ENCODE data around the gene APOC3.

DNA sequence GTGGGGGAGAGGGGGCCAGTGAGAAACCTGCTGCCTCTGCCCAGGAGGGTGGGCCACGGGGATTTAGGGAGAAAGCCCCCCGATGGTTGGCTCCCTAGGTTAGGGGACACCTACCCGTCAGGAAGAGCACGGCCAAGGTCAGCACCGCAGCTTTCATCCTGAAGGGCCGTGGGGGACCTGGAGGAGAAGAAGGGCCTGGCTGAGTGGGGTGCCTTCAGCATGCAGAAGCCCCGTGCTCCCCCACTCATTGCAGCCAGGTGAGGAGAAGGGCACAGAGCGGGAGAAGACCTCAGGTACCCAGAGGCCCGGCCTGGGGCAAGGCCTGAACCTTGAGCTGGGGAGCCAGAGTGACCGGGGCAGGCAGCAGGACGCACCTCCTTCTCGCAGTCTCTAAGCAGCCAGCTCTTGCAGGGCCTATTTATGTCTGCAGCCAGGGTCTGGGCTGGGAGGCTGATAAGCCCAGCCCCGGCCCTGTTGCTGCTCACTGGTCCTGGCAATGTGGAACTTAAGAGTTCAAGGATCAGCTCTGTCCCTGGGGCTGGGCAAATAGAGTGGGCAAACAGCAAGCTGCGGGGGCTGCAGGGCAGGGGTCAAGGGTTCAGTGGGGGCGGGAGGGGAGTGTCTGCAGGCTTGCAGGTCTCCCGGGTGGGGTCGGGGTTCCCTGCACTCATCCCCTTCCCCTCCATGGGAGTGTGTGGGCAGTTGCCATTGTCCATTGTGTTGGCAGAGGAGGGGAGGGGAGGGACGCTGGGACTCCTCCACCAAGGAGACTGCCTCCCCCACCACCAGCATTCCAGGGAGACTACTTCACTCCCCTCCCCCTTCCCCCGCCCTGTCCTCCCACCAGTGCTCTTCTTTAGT is 7.8 kb downstream of the APOC3 start, which contains the start of gene APOA1:
- TF ChIP-seq SIN3A (IDR thresholded peaks at IDR 0.05; ENCODE audit: borderline replicate concordance, insufficient read depth, low read length) (no peak), POLR2AphosphoS5 (IDR thresholded peaks at IDR 0.05; ENCODE audit: low read depth, low read length) (no peak), TAF1 (IDR thresholded peaks at IDR 0.05; ENCODE audit: borderline replicate concordance, insufficient read depth, low read length) (no peak), FOXP2 (optimal IDR thresholded peaks at IDR 0.05; ENCODE audit: borderline replicate concordance, extremely low read depth, extremely low read length, insufficient read depth) (no peak)
- TF ChIP-seq, protein P1, sequence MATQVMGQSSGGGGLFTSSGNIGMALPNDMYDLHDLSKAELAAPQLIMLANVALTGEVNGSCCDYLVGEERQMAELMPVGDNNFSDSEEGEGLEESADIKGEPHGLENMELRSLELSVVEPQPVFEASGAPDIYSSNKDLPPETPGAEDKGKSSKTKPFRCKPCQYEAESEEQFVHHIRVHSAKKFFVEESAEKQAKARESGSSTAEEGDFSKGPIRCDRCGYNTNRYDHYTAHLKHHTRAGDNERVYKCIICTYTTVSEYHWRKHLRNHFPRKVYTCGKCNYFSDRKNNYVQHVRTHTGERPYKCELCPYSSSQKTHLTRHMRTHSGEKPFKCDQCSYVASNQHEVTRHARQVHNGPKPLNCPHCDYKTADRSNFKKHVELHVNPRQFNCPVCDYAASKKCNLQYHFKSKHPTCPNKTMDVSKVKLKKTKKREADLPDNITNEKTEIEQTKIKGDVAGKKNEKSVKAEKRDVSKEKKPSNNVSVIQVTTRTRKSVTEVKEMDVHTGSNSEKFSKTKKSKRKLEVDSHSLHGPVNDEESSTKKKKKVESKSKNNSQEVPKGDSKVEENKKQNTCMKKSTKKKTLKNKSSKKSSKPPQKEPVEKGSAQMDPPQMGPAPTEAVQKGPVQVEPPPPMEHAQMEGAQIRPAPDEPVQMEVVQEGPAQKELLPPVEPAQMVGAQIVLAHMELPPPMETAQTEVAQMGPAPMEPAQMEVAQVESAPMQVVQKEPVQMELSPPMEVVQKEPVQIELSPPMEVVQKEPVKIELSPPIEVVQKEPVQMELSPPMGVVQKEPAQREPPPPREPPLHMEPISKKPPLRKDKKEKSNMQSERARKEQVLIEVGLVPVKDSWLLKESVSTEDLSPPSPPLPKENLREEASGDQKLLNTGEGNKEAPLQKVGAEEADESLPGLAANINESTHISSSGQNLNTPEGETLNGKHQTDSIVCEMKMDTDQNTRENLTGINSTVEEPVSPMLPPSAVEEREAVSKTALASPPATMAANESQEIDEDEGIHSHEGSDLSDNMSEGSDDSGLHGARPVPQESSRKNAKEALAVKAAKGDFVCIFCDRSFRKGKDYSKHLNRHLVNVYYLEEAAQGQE (IDR thresholded peaks at IDR 0.05; ENCODE audit: insufficient read depth in 1 of 2, low read depth in 2 of 2, low read length in 2 of 2), result no peak

Measured in PFSK-1 (cell line).